IMR-90 (cell line): ENCODE data around the gene EPAS1. TPM values are rescaled to one million over a fixed set of nuclear protein-coding genes. Genes with fewer than 3 reads are reported as not detected.

Experiments
- ATAC-seq: fragments of 200-7000 bp; cut with Tn5 transposase; 2 replicates; pipeline ENCODE4 v1.9.1; 2020; ENCODE audit warnings: low read depth, mild to moderate bottlenecking, moderate library complexity
- BruUV-seq: library from RNA; stranded (reverse); fragments of 400-500 nt; replicated peaks from 2 replicates; lab custom pipeline; 2021; lab: Mats Ljungman, UMichigan
- CTCF ChIA-PET: fragments of 300-600 bp; formaldehyde crosslinking; extraction: SDS; loops from one replicate; lab custom pipeline; 2021; ENCODE audit warnings: antibody characterized with exemption; lab: Yijun Ruan, JAX
- POLR2A ChIA-PET: fragments of 300-600 bp; sonication (Branson Sonifier 250); formaldehyde crosslinking; loops from one replicate; lab custom pipeline; 2022; ENCODE audit warnings: antibody characterized with exemption; ENCODE audit not compliant: unreplicated experiment; lab: Charles Lee
- DNase-seq: peaks from one replicate; pipeline ENCODE4 v3.0.0; 2013
- H2AFZ ChIP-seq: replicated peaks from 2 replicates; pipeline ENCODE3; 2013; ENCODE audit warnings: low read length, mild to moderate bottlenecking; ENCODE audit not compliant: poor library complexity
- H2AK5ac ChIP-seq: 2 replicates; pipeline ENCODE4 v1.6.1; 2013; ENCODE audit warnings: low read depth, low read length, inconsistent platforms
- H2AK9ac ChIP-seq: replicated peaks from 2 replicates; pipeline ENCODE3; 2013; ENCODE audit warnings: mild to moderate bottlenecking, low read depth, low read length, moderate library complexity; ENCODE audit not compliant: poor library complexity
- H2BK120ac ChIP-seq: 2 replicates; pipeline ENCODE4 v1.6.1; 2013; ENCODE audit warnings: low read depth, low read length, inconsistent platforms
- H2BK15ac ChIP-seq: 3 replicates; pipeline ENCODE4 v1.6.1; 2013; ENCODE audit warnings: low read depth, low read length, inconsistent platforms
- H2BK20ac ChIP-seq: 2 replicates; pipeline ENCODE4 v1.6.1; 2013; ENCODE audit warnings: low read depth, mild to moderate bottlenecking, inconsistent platforms, low read length, moderate library complexity
- H2BK5ac ChIP-seq: 2 replicates; pipeline ENCODE4 v1.6.1; 2013; ENCODE audit warnings: mild to moderate bottlenecking, low read depth, low read length, inconsistent platforms; ENCODE audit not compliant: poor library complexity, severe bottlenecking
- H3K14ac ChIP-seq: replicated peaks from 2 replicates; pipeline ENCODE4 v1.6.1; 2013; ENCODE audit warnings: low read depth, low read length, inconsistent platforms
- H3K18ac ChIP-seq: 2 replicates; pipeline ENCODE4 v1.6.1; 2013; ENCODE audit warnings: low read depth, low read length, control low read depth
- H3K23ac ChIP-seq: 2 replicates; pipeline ENCODE4 v1.6.1; 2013; ENCODE audit warnings: low read depth, low read length, inconsistent platforms
- H3K27ac ChIP-seq: 2 replicates; pipeline ENCODE4 v1.5.1; 2013; ENCODE audit warnings: mild to moderate bottlenecking, control low read depth, low read length; ENCODE audit not compliant: insufficient read depth
- H3K27me3 ChIP-seq: 2 replicates; pipeline ENCODE4 v1.6.1; 2013; ENCODE audit warnings: low read length; ENCODE audit not compliant: control insufficient read depth, insufficient read depth
- H3K36me3 ChIP-seq: 2 replicates; pipeline ENCODE4 v1.6.1; 2013; ENCODE audit warnings: low read length, mixed read lengths; ENCODE audit not compliant: control insufficient read depth, insufficient read depth
- H3K4ac ChIP-seq: 2 replicates; pipeline ENCODE4 v1.6.1; 2013; ENCODE audit warnings: low read depth, low read length, inconsistent platforms
- H3K4me1 ChIP-seq: 2 replicates; pipeline ENCODE4 v1.6.1; 2013; ENCODE audit warnings: low read length, mixed read lengths; ENCODE audit not compliant: control insufficient read depth, insufficient read depth
- H3K4me2 ChIP-seq: 2 replicates; pipeline ENCODE4 v1.6.1; 2013; ENCODE audit warnings: low read depth, mild to moderate bottlenecking, control low read depth, low read length, moderate library complexity
- H3K4me3 ChIP-seq: 2 replicates; pipeline ENCODE4 v1.5.1; 2013; ENCODE audit warnings: low read depth, mild to moderate bottlenecking, control low read depth, low read length, moderate library complexity; ENCODE audit not compliant: insufficient read depth
- H3K56ac ChIP-seq: 2 replicates; pipeline ENCODE4 v1.6.1; 2013; ENCODE audit warnings: low read length, inconsistent platforms; ENCODE audit not compliant: insufficient read depth; ENCODE audit errors: extremely low read depth
- H3K79me1 ChIP-seq, 2 experiments: 2 replicates each; pipeline ENCODE4 v1.6.1; 2013; ENCODE audit warnings: low read length in 2 of 2, inconsistent platforms in 1 of 2, low read depth in 1 of 2
- H3K9ac ChIP-seq: 2 replicates; pipeline ENCODE4 v1.6.1; 2013; ENCODE audit warnings: low read depth, low read length, control low read depth
- H3K9me1 ChIP-seq: 2 replicates; pipeline ENCODE4 v1.6.1; 2013; ENCODE audit warnings: low read length, inconsistent platforms; ENCODE audit not compliant: insufficient read depth
- H3K9me3 ChIP-seq: 2 replicates; pipeline ENCODE4 v1.6.1; 2013; ENCODE audit warnings: low read length; ENCODE audit not compliant: control insufficient read depth, insufficient read depth
- H4K20me1 ChIP-seq: 2 replicates; pipeline ENCODE4 v1.6.1; 2013; ENCODE audit warnings: low read length, inconsistent platforms; ENCODE audit not compliant: insufficient read depth
- H4K5ac ChIP-seq: 2 replicates; pipeline ENCODE4 v1.6.1; 2013; ENCODE audit warnings: mild to moderate bottlenecking, low read depth, low read length, control low read depth
- H4K8ac ChIP-seq, 2 experiments: 2 replicates each; pipeline ENCODE4 v1.6.1; 2013; ENCODE audit warnings: low read depth in 2 of 2, low read length in 2 of 2, control low read depth in 1 of 2, inconsistent platforms in 1 of 2
- H4K91ac ChIP-seq: 2 replicates; pipeline ENCODE4 v1.6.1; 2013; ENCODE audit warnings: low read depth, low read length, inconsistent platforms; ENCODE audit not compliant: insufficient read depth
- BHLHE40 ChIP-seq: fragments of 150-350 bp; IDR thresholded peaks from 2 replicates; pipeline ENCODE4 v1.6.1; 2016; ENCODE audit warnings: mild to moderate bottlenecking, low read depth, low read length
- CEBPB ChIP-seq: IDR thresholded peaks from 2 replicates; pipeline ENCODE4 v1.6.1; 2012; ENCODE audit warnings: low read depth, low read length, improper control_type of control experiment
- CHD1 ChIP-seq: IDR thresholded peaks from 2 replicates; pipeline ENCODE4 v1.6.1; 2012; ENCODE audit warnings: low read depth, low read length, improper control_type of control experiment
- FOS ChIP-seq: fragments of 150-350 bp; IDR thresholded peaks from 2 replicates; pipeline ENCODE4 v1.6.1; 2016; ENCODE audit warnings: low read depth, low read length
- MAFK ChIP-seq: IDR thresholded peaks from 2 replicates; pipeline ENCODE4 v1.6.1; 2012; ENCODE audit warnings: low read depth, low read length, improper control_type of control experiment
- MAZ ChIP-seq: IDR thresholded peaks from 2 replicates; pipeline ENCODE4 v1.6.1; 2012; ENCODE audit warnings: low read depth, mild to moderate bottlenecking, low read length, improper control_type of control experiment, moderate library complexity, borderline replicate concordance
- MXI1 ChIP-seq: IDR thresholded peaks from 2 replicates; pipeline ENCODE4 v1.6.1; 2012; ENCODE audit warnings: low read depth, mild to moderate bottlenecking, low read length, moderate library complexity, borderline replicate concordance
- NFE2L2 ChIP-seq: fragments of 150-350 bp; IDR thresholded peaks from 2 replicates; pipeline ENCODE4 v1.6.1; 2016; ENCODE audit warnings: low read depth, mild to moderate bottlenecking, low read length
- POLR2A ChIP-seq: IDR thresholded peaks from 2 replicates; pipeline ENCODE4 v1.6.1; 2012; ENCODE audit warnings: mild to moderate bottlenecking, low read depth, low read length
- RAD21 ChIP-seq: IDR thresholded peaks from 2 replicates; pipeline ENCODE4 v1.6.1; 2012; ENCODE audit warnings: low read length, improper control_type of control experiment
- RCOR1 ChIP-seq: IDR thresholded peaks from 2 replicates; pipeline ENCODE4 v1.6.1; 2012; ENCODE audit warnings: mild to moderate bottlenecking, low read length, improper control_type of control experiment; ENCODE audit not compliant: insufficient replicate concordance
- RFX5 ChIP-seq: IDR thresholded peaks from 2 replicates; pipeline ENCODE4 v1.8.0; 2012; ENCODE audit warnings: low read depth, mild to moderate bottlenecking, low read length, moderate library complexity
- SMC3 ChIP-seq: fragments of 150-350 bp; IDR thresholded peaks from 2 replicates; pipeline ENCODE4 v1.6.1; 2016; ENCODE audit warnings: low read depth, mild to moderate bottlenecking, antibody characterized with exemption, low read length, moderate library complexity
- USF2 ChIP-seq: fragments of 150-350 bp; IDR thresholded peaks from 2 replicates; pipeline ENCODE4 v1.6.1; 2017; ENCODE audit warnings: mild to moderate bottlenecking, antibody characterized with exemption, low read length, low read depth
- WGBS, 2 experiments: methylation state at CpG; one replicate each; pipeline versions ENCODE4 v1.1.5 to v1.1.7; 2013; ENCODE audit warnings: missing lambda C conversion rate in 2 of 2; ENCODE audit not compliant: insufficient read length in 1 of 2; ENCODE audit errors: extremely low coverage in 2 of 2; 5-methylcytosine and 5-hydroxymethylcytosine counted together
- dilution Hi-C: fragments of 300-500 bp; cut with HindIII; formaldehyde crosslinking; loops from one replicate; pipeline ENCODE4 v1.14.3; 2018; ENCODE audit warnings: low sequenced_read_pairs; ENCODE audit not compliant: unreplicated experiment
- in situ Hi-C: fragments of 300-500 bp; cut with MboI; formaldehyde crosslinking; loops from 3 replicates; pipeline ENCODE4 v1.14.3; 2019; ENCODE audit warnings: low sequenced_read_pairs, inconsistent platforms, mixed read lengths
- intact Hi-C: fragments of 100-400 bp; cut with micrococcal nuclease; formaldehyde crosslinking; loops from 2 replicates; pipeline ENCODE4 v1.10.0; 2022
- polyA plus RNA-seq, 3 experiments: library from polyadenylated mRNA; depleted of rRNA; stranded (reverse); fragments of >200 nt; gene quantifications; 2 replicates each; pipeline ENCODE4 v1.2.3, GENCODE V29; 2012; ENCODE audit warnings: low replicate concordance in 1 of 3
- total RNA-seq: library from RNA; depleted of rRNA; stranded (reverse); fragments of >200 nt; gene quantifications from 2 replicates; pipeline ENCODE4 v1.2.3, GENCODE V29; 2012
- TF ChIP-seq, protein P1 (sequence below): fragments of 150-350 bp; IDR thresholded peaks from 2 replicates; pipeline ENCODE4 v1.6.1; 2016; ENCODE audit warnings: low read depth, mild to moderate bottlenecking, low read length, moderate library complexity, borderline replicate concordance

The EPAS1 gene
- total and polyA plus RNA-seq, 2 of the 4 experiments (the other 2 are of a cell fraction) = 40.7 to 120 TPM

GRCh38 chr2:46315103-46315890 is 18.1 kb downstream of the EPAS1 start (continued):
- no peak for TF ChIP-seq MAFK
- TF ChIP-seq RFX5 = no peak
- peak; percentile 98 for TF ChIP-seq CEBPB

GRCh38 chr2:46317094-46317486 is 19.9 kb downstream of the EPAS1 start:
- ChIA-PET POLR2A (no interaction called here), CTCF (no interaction called here)
- H2BK20ac ChIP-seq = no peak overlapping the region
- no peak overlapping the region for H4K5ac ChIP-seq
- peaks cover 3% of the 10 kb centered on the region; the same call in 1 of the 2 replicates for H3K36me3 ChIP-seq
- DNase-seq (no peak), ATAC-seq (no peak)
- peak overlapping the region; percentile 54 for H2BK5ac ChIP-seq
- peaks cover 28% of the 10 kb centered on the region for H3K4me1 ChIP-seq
- peaks cover 25 to 81% of the 10 kb centered on the region in 2 experiments; a peak in 3 of 4 replicates for H3K79me1 ChIP-seq
- no peak overlapping the region for H3K18ac ChIP-seq
- H2AK5ac ChIP-seq = no peak overlapping the region
- peaks cover 96% of the 10 kb centered on the region for H4K20me1 ChIP-seq
- BruUV-seq = no TSS peak
- no peak overlapping the region for H3K23ac ChIP-seq
- intact Hi-C loops = no loop called here
- no peak overlapping the region for H4K8ac ChIP-seq
- H3K56ac ChIP-seq = no peak overlapping the region
- H2AFZ ChIP-seq = no peak overlapping the region
- H3K4me3 ChIP-seq = no peak overlapping the region
- no peaks in the 10 kb centered on the region for H3K9me3 ChIP-seq
- 100% methylated on average over 2 of the region's 3 CpGs; no CpG with 5 or more reads in 1 of the 2 experiments for WGBS, 2 experiments
- no peak overlapping the region for H2BK120ac ChIP-seq
- in situ Hi-C loops = loop anchor here (25.0 kb wide), 1 partner anchor 680 kb away; no protein-coding TSS in a partner anchor
- no peak overlapping the region for H3K4me2 ChIP-seq
- H3K27me3 ChIP-seq = no peaks in the 10 kb centered on the region
- H3K14ac ChIP-seq = no peak overlapping the region
- no peak overlapping the region for H2BK15ac ChIP-seq
- no peak overlapping the region; the same call in 1 of the 2 replicates for H3K4ac ChIP-seq
- no peak overlapping the region for H3K9ac ChIP-seq
- no peak overlapping the region for H2AK9ac ChIP-seq
- no peak overlapping the region for H3K27ac ChIP-seq
- H3K9me1 ChIP-seq = peaks cover 26% of the 10 kb centered on the region
- no peak for TF ChIP-seq CHD1
- TF ChIP-seq MAFK = no peak
- TF ChIP-seq, protein P1, sequence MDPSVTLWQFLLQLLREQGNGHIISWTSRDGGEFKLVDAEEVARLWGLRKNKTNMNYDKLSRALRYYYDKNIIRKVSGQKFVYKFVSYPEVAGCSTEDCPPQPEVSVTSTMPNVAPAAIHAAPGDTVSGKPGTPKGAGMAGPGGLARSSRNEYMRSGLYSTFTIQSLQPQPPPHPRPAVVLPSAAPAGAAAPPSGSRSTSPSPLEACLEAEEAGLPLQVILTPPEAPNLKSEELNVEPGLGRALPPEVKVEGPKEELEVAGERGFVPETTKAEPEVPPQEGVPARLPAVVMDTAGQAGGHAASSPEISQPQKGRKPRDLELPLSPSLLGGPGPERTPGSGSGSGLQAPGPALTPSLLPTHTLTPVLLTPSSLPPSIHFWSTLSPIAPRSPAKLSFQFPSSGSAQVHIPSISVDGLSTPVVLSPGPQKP = no peak
- no peak for TF ChIP-seq POLR2A
- TF ChIP-seq MXI1 = no peak
- no peak for TF ChIP-seq FOS
- no peak for TF ChIP-seq RFX5
- TF ChIP-seq RCOR1 = no peak
- no peak for TF ChIP-seq BHLHE40
- no peak for TF ChIP-seq RAD21
- no peak for TF ChIP-seq MAZ
- TF ChIP-seq SMC3 = no peak
- TF ChIP-seq USF2 = no peak
- no peak for TF ChIP-seq NFE2L2
- H4K91ac ChIP-seq = no peak overlapping the region
- dilution Hi-C loops = no loop called here
